Measurements from ENCODE around the gene TTYH1.
"Not testable (repeated sequence)": the region's sequence is repeated elsewhere in the genome, so short reads cannot be mapped to it uniquely, and the experiment has no call there.

TTYH1 gene

DNA sequence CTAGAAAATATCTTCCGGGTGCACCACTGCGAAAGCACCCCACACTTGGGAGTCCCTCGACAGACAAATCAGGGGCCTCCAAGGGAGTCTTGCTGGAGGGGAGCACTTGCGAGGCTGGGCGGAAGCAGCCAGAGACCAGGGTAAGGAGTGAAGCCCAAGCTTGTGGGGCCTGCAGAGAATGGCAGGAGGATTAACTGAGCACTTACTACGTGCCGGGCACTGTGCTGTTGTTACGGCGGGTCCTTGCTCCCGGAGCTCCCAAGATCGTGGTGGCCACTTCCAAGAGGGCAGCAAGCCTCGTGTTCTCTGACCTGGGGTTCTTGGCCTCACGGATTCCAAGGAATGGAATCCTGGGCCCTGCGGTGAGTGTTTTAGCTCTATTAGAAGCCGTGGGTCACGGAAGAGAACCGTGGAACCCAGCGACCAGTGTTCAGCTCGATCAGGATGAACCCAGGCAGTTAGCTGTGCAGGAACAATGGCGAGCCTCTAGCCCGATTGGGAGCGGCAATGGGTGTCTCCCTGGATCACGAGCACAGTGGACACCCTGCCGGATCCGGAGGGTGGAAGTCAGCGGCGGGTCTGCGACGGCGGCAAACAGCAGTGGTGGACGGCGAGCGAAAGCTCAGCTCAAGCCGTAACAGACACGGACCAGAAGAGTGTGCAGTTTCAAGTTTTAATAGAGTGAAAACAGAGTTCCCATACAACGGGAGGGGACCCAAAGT, 9.6 kb downstream of the TTYH1 start:
- no peak for FAIRE-seq

DNA sequence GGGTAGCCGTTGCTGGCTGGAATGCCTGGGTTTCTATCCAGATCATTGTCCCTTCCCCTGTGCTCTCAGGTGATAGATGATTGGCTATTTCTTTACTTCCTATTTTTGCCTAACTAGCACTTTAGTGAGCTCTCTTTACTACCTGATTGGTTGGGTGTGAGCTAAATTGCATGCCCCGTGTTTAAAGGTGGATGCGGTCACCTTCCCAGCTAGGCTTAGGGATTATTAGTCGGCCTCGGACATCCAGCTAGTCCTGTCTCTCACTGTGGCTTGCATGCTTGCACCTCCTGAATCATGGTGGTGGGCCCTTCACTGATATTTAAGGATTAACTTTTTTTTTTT, 10.1 kb downstream of the TTYH1 start:
- no peak for FAIRE-seq

DNA sequence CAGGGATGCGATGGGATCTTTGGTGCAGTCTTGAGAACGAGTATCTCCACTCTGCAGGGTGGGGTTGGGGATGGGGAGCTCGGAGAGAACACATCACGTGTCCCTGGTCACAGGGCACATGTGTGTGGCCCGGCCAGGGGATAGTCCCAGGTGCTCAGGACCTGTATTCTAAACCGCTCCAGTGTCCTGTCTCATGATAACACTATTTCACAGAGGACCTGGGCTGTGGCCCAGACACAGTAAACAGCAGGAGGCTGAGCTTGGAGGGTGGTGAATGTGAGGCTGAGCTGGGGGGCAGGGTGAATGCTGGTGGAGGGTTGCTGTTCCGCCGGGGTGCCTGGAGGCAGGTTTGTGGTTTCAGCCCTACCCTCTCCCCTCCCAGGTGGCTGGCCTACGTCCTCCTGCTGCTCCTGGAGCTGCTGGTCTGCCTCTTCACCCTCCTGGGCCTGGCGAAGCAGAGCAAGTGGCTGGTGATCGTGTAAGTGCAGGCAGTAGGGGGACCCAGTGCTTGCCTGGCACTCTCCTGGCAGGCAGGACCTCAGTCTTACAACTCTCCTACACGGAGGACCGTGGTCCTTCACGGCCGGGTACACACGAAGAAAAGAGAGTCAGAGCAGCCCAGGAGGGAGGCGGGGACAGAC, 11.1 kb downstream of the TTYH1 start:
- no peak for FAIRE-seq

DNA sequence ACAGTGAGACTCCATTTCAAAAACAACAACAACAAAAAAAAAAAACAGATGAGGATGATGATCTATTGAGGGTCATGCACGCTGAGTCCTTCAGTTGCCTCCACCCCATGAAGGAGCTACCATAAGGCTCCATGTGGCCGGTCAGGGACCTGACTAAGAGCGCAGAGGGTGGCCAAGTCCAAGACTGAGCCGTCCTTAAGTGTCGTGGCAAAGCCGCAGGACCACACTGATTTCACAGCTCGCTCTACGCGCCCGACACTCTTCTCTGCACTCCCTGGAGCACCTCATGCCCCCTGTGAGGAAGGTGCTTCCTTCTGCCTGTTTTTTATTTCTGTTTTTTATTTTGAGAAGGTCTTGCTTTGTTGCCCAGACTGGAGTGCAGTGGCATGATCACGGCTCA, 12.3 kb downstream of the TTYH1 start:
- no peak for FAIRE-seq

DNA sequence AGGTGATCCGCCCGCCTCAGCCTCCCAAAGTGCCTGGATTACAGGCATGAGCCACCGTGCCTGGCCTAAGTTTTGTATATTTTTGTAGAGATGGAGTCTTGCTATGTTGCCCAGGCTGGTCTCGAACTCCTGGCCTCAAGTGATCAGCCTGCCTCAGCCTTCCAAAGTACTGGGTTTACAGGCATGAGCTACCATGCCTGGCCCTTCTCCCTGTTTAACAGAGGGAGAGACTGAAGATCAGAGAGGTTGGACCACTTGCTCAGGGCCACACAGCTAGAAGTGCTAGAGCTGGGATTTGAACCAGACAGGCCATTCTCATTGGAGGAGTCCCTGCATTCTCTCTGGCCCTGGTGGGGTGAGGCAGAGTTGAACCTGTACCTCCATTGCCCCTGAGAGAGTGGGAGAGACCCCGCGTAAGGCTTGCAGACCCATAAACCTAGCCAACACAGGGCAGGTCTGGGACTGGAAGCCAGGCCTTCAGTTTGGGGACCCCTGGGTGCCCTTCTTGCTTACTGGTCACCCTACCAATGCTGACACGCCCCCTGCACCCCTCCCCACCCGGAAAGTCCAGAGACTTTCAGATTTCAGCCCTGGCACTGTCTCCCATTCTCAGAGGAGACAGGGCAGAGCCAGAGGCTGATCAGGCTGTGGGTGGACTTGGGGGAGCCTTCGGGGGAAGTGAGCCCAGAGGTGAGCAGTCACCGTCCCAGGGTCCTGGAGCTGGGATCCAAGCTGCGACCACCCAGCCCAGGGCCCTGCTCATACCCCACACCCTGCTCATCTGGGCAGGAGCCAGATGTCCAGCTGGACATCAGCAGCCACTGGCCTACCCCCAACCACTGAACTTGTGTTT, 13.3 kb downstream of the TTYH1 start:
- FAIRE-seq = no peak

DNA sequence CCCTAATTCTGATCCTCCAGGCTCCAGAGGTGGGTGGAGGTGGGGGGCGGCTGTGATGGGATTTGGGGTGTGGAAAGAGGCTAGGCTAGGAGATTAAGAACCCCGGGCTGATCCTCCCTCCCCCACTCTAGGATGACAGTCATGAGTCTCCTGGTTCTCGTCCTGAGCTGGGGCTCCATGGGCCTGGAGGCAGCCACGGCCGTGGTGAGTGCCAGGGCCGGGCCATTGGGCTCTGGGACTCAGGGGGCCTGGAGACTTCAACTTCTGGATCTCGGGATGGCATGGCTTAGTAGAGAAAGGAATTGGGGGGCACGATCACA, 13.9 kb downstream of the TTYH1 start:
- no peak for FAIRE-seq

DNA sequence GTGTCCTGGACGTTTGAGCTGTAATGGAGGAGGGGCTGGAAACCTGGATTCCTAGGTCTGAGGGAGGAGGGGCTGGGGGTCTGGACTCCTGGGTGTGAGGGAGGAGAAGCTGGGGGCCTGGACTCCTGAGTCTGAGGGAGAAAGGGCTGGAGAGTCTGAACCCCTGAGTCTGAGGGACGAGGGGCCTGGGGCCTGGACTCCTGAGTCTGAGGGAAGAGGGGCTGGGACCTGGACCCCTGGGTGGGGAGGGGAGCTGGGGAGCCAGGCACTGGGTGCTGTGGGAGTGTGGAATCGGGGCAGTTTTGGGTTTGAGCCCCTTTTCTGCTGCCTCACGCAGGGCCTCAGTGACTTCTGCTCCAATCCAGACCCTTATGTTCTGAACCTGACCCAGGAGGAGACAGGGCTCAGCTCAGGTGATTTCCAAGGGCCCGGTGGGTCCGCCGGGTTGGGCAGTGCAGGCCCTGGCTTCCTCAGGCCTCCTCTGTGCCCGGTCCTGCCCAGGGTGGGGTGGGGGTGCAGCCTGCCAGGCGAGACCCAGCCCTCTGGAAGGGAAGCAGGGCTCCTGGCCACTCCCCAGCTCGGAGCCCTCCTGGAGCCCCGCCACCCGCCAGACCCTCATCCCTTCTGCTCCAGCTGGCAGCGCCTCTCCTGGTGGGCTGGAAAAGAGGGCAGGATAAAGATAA, 14.4 kb downstream of the TTYH1 start:
- no peak for FAIRE-seq

DNA sequence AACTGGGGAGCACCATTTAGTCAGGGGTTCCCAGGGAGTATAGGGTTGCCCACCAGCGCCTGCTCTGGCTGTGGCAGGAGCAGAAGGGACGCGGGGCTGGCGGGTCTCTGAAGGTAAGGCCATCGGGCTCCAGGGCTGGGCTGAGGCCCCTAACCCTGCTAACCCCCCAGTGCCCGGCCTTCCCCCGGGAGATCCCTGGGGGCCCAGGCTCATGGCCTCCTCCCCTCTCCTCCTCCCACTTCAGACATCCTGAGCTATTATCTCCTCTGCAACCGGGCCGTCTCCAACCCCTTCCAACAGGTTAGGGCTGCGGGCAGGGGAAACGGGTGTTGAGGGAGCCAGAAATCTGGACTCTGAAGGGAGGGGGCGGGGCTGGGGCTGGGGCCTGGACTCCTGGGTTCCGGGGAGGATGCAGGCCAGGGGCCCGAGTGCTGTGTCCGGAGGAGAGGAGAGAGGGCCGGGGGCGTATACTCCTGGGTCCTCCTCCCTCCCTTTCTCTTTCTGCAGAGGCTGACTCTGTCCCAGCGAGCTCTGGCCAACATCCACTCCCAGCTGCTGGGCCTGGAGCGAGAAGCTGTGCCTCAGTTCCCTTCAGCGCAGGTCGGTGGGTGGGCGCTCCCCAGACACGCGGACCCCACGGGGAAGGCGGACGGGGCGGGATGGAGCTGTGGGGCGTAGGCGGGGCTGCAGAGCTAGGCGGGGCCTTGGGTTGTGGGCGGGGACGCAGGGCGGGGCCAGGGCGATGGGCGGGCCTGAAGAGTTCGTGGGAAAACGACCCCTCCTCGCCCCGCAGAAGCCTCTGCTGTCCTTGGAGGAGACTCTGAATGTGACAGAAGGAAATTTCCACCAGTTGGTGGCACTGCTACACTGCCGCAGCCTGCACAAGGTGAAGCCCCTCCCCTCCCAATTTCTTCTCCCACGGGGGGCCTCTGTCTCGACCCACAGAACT, 15.3 kb downstream of the TTYH1 start:
- peak; percentile 63 for FAIRE-seq

DNA sequence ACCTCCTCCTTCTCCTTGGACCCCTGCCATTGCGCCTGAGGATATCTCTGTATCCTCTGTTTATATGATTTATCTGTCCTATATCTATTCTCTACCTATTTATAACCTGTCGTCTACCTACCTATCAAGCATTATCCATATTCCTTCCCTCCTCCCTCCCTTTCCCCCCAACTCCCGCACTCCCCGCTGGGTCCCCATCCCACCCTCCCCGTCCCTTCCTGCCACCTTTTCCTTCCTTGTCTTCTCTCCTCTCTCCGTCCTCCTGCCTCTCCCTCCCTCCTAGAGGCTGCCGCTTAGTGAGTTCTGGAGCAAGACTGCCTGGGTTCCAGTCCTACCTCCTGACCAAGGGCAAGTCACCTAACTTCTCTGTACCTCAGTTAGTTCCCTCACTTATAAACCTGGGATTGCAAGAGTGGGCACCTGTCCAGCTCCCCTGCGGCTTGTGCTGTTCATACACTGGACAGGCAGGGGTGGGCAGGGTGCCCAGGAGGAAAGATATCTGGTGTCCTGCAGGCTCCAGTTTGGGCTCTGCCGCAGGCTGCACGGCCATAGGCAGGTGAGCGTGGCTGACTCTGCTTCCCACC, 16.1 kb downstream of the TTYH1 start:
- no peak for FAIRE-seq

DNA sequence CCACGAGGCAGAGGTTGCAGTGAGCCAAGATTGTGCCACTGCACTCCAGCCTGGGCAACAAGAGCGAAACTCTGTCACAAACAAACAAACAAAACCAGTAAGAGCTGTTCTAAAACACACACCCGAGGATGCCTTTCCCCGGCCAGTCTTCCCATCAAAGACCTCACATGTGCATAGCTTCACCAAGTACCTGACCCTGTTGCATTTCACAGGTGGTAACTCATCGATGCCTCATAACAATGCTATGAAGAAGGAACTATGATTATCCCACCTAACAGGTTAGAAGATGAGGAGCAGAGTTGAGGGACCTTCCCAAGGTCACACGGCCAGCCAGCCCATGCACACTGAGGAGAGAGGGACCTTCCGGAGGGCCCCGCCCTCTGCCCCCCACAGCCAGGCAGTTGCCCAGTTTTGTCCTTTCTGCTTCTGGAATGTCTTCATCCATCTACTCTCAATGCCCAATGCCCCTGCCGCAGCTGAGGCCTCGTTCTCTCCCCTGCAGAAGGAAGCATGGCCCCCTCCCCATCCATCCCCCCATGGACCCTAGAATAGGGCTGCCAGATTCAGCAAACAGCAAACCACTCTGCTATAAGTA, 17.0 kb downstream of the TTYH1 start:
- FAIRE-seq = peak; percentile 95

DNA sequence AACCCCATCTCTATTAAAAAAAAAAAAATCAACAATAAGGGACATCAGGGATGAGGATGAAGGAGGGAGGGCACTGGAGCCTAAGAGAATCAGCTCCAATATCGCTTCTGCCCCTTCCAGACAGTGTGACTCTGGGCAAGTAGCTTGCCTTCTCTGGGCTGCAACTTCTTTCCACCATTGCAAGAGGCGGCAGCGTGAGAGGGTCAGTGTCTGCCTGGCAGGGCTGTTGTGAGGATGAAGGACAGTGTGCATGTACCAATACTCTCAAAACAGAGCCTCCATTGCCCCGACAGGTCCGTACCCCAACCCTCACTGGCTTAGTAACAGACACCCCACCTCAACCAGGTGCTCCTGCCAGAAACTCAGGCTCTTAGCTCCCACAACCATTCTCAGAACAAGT, 18.4 kb downstream of the TTYH1 start:
- no peak for FAIRE-seq

DNA sequence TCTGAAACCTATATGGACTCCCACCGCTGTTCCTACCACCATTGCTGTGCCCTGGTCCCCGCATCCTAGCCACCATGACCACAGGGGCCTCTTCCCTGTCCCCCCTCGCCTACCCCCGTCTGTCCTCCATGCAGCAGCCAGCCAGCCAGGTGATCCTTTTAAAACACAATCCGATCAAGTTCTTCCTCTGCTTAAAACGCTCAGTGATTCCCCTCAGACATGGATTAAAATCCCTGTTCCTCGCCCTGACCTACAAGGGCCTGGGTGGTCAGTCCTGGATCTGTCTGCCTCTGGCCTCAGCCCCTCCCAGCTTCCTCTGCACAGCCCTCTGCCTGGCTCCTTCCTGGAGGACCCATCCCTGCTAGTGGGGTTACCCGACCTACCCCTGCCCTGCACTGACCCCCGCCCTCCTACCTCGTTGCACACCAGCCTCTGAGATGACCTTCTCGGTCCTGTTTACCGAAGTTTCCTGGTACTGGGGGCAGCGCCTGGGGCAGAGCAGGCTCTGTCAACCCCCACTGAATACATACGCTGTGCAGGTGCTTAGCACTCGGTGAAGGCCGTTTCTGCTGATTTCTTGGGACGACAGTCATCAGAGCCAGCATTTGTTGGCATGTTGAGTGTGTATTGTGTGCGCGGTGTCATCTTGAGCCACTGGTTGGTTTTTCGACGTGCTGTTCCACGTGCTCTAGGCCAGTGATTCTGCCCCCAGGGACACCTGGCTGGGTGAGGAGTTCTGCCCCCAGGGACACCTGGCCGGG, 19.0 kb downstream of the TTYH1 start:
- no peak for FAIRE-seq

DNA sequence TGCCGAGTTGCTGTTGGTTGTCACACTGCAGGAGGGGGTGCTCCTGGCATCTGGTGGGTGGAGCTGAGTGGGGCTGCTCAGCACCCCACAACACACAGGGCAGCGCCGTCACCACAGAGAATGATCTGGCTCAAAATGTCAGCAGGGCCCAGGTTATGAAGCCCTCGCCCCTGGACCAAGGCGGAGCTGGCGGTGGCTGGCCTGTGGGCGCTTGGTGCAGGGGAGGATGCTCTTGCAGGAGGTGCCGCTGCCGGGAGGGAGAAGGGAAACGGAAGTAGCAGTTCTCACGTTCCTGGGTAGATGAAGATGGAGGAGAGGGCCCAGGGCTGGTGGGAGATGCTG, 19.6 kb downstream of the TTYH1 start:
- FAIRE-seq = no peak

DNA sequence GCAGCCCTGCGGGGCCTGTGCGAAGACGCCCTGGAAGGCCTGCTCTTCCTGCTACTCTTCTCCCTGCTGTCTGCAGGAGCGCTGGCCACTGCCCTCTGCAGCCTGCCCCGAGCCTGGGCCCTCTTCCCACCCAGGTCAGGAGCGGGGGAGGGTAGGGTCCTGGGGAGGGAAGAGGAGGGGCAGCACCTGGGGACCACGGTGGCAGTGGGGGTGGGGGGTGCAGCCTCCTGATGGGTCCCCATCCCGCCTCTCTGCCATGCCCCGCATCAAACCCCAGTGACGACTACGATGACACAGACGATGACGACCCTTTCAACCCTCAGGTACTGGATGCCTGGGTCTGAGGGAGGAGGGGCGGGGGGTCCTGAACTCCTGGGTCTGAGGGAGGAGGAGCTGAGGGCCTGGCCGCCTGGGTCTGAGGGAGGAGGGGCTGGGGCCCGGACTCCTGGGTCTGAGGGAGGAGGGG, 20.3 kb downstream of the TTYH1 start:
- FAIRE-seq = no peak

DNA sequence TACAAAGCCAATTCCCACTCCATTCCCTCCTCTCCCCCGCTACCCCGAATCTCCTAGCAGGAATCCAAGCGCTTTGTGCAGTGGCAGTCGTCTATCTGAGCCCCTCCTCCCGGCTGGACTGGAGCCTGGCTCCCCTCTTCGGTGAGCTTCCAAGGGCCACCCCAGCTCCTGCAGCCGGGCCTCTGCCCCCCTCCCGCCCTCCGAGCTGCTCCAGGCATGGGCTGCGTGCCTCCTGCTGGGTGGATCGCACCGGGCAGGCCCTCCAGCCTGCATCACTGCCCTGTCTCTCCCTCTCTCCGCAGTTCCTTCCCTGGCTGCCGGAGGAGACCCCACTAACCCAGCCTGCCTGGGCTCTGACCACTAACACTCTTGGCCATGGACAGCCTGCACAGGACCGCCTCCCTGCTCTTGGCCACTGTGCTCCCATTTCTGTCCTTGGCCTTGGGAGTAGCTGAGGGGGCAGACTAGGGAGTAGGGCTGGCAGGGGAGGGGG, 20.8 kb downstream of the TTYH1 start:
- FAIRE-seq = no peak

DNA sequence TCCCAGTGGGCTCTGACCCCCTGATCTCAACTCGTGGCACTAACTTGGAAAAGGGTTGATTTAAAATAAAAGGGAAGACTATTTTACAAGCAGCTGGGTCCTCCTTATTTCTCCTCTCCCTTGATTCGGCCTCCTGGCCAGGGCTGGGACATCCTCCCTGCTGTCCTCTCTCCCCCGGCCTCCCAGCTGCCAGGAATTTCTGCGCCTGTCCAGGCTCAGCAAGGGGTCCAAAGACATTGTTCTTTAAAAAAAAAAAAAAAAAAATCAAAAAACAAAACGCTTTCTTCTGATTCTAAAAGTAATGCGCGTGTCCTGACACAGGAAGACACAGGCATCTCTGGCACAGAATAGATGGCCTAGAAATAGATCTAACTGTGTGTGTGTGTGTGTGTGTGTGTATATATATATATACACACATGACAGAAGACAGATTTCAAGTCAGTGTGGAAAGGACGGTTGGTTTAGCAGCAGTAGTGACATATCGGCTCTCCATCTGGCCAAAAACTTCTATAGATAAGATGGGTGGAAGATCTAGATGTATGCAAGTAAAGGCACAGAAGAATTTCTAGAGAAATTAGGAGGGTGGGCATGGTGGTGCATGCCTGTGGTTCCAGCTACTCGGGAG, 21.5 kb downstream of the TTYH1 start:
- FAIRE-seq = no peak

DNA sequence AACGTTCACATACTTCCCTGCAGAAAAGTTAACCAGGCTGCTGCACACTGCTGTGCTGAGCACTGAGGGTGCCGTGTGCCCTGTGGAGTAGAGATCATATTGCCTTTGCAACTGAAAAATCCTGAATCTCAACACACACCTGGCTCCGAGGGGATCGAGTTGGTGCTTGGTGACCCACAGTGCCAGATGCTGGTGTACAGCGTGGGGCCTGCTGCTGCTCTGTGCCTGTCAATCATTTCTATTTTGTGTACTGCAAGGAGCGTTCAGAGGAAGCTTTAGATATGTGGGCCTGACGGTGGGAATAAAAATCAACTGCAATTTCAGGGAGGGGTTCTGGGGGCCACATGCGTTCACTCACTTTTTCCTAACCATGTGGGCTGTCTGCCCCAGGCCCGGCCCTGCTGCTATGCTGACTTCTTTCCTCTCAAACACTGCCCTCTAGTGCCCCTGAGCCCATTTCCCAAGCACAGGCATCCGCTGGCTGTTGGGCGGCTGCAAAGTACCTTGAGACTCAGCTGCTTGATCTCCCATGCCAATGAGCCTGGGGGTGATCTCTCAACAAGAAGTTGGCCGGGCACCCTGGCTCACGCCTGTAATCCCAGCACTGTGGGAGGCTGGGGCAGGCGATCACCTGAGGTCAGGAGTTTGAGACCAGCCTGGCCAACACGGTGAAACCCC, 24.0 kb downstream of the TTYH1 start:
- FAIRE-seq = peak; percentile 70

DNA sequence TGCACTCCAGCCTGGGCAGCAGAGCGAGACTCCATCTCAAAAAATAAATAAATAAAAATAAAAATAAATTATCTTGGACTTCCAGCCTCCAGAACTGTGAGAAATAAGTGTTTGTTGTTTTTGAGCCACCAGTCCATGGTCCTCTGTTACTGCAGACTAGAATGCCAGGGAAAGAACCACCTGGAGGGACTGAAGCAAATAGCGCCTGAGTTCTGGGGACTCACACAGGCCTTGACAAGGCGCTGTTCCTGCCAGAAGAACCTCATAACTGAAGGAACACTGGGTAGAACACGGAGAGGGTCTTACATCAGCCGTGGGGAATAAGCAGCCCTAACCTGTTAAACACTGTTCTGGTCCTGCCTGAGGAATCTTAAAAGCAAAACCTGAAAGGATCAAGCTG, 25.4 kb downstream of the TTYH1 start:
- no peak for FAIRE-seq

DNA sequence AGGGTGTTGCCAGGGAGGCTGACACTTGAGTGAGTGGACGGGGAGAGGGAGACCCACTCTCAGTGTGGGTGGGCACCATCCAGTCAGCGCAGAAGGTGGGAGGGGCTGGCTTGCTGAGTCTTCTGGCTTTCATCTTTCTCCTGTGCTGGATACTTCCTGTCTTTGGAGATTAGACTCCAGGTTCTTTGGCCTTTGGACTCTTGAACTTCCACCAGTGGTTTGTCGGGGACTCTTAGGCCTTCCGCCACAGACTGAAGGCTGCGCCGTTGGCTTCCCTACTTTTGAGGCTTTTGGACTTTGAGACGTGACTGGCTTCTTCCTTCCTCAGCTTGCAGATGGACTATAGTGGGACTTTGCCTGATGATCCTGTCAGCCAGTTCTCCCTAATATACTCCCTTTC, 29.5 kb downstream of the TTYH1 start:
- FAIRE-seq = no peak

DNA sequence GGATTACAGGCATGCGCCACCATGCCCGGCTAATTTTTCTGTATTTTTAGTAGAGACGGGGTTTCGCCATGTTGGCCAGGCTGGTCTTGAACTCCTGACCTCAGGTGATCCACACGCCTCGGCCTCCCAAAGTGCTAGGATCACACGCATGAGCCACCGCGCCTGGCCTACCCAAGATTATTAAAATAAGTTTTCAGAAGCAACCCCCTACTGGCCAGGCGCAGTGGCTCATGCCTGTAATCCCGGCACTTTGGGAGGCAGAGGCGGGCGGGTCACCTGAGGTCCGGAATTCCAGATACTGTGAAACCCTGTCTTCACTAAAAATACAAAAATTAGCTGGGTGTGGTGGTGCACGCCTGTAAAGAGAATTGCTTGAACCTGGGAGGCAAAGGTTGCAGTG, 31.1 kb downstream of the TTYH1 start:
- FAIRE-seq = not testable (repeated sequence)

Measured in G401.6 (cell line).